GOT3 (cell line): ENCODE measurements around the gene FGA.

Experiments used
- DNase-seq: peaks from one replicate; lab custom pipeline; 2025; ENCODE audit warnings: mixed read lengths; lab: John Stamatoyannopoulos, UW

FGA gene

GRCh38 chr4:154590329-154591006 is at the start of gene FGA:
Gene FGA (minus strand): TSS chr4:154590742. CDS start chr4:154590687, 55 bp downstream.
- DNase-seq = no peak

GRCh38 chr4:154634058-154634457 is 43.5 kb upstream of the FGA start:
- DNase-seq = no peak

GRCh38 chr4:154631828-154632227 is 41.3 kb upstream of the FGA start:
- DNase-seq = no peak

- DNase-seq = no peak
Observed at GRCh38 chr4:154630324-154630723, 39.8 kb upstream of the FGA start.

DNA sequence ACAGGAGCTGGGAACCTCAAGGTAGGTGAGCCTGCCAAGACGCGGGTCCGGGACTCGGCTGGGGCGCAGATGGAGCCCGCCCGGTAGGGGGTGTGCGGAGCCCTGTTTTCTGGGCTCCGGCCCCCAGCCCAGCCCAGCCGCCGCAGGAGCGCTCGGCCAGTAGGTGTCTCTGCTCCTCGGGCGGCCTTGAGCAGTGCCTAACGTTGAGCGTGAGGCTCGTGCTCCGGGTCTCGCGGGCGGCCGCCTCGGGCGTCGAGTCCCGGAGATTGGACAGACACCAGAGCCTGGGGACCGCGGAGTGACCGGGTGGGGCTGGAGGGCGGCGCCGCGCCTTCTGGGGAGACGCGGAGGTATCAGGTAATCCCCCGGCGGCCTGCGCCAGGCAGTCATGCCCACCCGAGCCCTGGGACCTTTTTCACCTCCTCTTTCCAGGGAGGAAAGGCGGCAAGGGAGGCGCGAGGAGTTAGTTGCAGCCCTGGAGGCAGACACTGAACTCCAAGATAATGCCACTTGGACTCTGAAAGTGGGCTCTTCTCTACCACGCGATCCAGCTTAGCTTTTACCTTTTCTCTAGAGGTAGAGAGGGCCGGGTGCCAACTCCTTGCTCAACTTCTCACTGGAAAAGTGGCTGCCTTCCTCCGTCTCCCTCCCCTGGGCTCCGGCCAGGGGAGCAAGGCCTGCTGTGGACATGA is 36.4 kb upstream of the FGA start:
- DNase-seq = no peak

DNA sequence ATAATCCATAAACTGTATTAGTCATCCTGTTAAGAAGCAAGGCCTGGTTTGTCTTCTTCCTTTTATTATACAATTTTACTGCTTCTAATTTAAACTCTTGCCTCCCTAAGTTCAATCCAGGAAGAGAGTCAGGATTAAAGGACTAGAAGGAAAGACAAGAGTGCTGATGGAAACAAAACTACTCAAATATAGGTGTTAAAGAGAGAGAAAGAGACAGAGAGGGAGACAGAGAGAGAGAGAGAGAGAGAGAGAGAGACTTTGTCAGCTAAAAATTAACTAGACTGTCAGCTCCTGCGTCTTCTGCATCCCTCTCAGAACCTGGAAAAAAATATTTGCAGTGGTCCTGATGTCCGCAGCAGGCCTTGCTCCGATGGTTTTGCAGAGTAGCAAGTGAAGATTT is 35.4 kb upstream of the FGA start:
- no peak for DNase-seq

DNA sequence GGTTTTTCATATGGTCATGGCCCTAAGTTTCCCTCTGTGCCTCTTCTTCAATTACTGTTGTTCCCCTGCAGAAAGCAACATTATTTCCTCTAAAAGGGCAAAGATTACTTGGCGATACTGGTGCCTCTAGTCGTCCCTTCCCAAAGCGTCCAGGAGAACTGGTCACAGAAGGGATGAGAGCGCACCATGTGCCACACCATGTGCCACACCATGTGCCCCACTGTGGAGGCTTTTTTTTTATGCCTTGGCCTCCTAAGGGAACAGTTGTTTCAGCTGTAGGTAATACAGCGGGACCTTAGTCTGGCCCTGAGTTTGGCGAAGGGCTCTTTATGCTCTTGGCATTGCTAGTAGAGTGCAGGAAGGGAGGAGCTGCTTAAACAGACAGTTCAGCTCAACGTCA is 33.5 kb upstream of the FGA start:
- no peak for DNase-seq

GRCh38 chr4:154623436-154623835 is 32.9 kb upstream of the FGA start:
- DNase-seq = no peak

- no peak for DNase-seq
Observed at GRCh38 chr4:154622598-154622997, 32.1 kb upstream of the FGA start.

GRCh38 chr4:154620111-154620510 is 29.6 kb upstream of the FGA start:
- DNase-seq = no peak

DNA sequence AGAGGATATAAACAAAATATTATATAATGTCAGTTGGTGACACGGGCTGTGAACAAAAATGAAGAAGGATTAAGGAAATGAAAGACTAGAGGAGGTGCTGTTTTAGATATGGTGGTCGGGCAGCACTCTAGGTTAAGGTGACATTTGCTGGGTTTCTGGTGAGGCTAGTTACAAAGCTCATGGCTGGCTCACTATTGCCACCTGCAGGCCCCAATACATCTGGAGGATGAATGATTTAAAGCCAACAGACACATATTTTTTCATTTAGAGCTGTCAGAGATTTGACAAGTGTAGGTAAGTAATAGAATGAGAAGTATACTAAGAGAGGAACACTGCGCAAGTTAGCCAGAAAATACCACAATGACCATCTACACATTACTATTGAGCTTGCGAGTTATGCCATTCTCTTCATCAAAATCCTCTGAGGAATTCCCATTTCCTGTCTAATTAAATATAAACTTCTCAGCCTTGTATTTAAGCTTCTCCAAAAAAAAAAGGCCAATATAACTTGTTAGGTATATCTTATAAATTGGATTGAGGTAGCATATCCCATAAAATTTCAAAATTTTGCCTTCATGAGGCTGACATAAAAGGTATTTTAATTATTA is 28.3 kb upstream of the FGA start:
- no peak for DNase-seq

- no peak for DNase-seq
Observed at GRCh38 chr4:154617820-154618317, 27.3 kb upstream of the FGA start.

DNA sequence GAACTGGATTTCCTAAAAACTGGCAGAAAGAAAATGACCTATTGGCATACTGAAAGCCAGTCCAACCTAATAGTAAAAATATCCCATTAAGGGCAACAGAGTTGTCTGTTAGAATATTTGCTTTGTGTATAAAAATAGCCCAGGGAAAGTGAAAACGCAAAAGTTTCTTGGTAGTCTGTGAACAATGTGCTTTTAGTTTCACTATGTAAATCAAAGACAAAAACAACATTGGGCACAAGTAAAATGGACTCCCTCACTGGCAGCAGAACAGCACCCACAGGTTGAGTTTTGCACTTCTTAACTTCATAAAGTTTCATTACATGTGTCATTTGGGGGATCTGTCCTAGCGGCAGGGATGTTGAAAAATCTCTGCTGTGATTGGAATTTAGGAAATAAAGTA is 26.2 kb upstream of the FGA start:
- DNase-seq = no peak

DNA sequence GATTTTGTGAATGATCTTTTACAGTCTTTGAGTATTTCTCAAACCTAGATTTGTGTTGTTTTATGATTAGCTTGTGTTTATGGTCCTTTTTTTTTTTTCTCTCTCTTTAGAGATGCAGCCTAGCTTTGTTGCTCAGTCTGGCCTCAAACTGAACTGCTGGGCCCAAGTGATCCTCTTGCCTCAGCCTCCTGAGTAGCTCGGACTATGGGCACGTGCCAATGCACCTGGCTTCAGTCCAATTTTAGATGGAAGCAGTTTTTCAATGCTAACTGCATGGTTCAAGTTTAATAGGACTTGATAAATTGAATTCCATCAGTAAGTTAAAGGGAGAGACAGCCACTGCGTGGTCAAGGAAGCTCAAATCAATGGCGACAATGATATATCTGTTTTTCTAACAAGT is 25.7 kb upstream of the FGA start:
- DNase-seq = no peak

- no peak for DNase-seq
Observed at GRCh38 chr4:154615211-154615610, 24.7 kb upstream of the FGA start.

DNA sequence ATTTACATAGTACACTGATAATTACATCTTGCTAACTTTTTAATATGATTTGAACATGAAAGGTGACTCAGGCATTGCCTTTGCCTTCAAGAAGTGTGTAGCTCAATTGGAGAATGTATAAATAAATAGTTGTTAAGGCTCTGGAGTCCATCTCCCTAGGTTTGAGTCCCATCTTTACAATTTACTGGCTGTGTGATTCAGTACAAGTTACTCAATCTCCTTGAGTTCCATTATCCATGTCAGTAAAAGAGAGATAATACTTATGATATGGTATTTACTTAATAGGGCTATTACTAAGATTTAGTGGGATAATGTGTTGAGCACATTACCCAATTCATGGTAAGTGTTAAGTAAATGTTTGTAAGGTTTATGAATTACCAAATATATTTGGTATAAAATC is 23.8 kb upstream of the FGA start:
- no peak for DNase-seq

DNA sequence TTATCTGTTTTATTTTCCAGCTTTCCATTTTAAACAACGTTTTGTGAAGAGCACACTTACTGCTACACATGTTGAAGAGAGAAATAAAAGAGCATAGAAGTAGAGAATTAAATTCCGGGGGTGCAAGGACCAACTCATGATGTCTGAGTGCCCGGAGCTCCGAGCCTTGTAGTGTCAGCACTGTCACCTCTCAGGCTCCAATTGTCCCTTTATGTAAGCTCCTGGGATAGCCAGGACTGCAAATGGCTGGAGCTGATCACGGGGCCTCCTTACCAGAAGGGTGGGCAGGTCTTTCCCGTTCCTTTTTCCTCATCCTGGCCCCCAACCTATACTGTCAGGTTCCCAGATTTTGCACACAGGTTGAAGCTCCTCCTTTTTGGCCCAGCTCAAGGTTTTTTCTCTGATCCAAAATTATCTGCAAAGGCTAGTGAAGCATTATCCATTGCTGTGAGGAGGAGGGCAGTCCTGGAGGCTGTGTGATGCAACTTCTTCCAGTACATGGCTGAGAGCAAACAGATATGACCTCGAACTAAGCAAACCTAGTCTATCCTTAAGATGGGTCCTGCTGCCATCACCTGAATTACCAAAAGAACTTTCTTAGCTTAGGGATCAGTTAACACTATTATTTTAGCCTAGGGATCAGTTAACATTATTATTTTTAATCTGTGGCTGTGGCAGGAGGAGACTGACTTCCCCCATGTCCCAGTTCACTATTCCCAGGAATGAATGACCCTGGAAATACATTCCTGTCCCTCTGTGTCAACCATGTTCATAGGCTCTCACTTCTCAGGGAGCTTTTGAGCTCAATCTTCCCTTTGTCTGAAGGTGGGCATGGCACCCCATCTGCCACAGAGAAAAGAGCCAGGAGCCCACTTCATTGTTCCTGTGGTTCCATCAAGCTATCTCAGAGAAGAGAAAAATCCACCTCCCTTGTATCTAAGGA is 22.2 kb upstream of the FGA start, which contains the start of gene FGG:
Gene FGG (minus strand): TSS at position 185 of the 943 bp plus-strand sequence. CDS start 47 bp downstream, at position 138.
- DNase-seq = no peak

GRCh38 chr4:154611833-154612232 is 21.3 kb upstream of the FGA start:
- DNase-seq = no peak

DNA sequence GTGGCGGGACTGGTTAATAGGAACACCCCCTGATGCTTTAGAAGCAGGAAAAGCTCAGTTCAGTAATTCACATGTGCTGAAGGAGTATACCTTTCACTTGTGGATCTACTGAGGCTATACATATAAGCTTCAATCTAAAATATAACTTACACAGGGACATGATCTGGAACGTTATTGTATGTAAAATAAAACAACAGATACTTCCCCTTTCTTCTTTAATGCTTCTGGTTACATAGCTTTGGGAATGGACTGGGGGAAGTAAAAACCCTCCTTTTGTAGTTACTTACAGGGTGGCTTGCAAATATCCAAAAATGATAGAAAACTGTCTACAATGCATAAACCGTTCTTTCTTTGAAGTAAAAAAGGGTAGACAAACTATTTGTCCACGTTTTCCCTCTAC is 20.0 kb upstream of the FGA start:
- DNase-seq = no peak

- no peak for DNase-seq
Observed at GRCh38 chr4:154609532-154609931, 19.0 kb upstream of the FGA start.

DNA sequence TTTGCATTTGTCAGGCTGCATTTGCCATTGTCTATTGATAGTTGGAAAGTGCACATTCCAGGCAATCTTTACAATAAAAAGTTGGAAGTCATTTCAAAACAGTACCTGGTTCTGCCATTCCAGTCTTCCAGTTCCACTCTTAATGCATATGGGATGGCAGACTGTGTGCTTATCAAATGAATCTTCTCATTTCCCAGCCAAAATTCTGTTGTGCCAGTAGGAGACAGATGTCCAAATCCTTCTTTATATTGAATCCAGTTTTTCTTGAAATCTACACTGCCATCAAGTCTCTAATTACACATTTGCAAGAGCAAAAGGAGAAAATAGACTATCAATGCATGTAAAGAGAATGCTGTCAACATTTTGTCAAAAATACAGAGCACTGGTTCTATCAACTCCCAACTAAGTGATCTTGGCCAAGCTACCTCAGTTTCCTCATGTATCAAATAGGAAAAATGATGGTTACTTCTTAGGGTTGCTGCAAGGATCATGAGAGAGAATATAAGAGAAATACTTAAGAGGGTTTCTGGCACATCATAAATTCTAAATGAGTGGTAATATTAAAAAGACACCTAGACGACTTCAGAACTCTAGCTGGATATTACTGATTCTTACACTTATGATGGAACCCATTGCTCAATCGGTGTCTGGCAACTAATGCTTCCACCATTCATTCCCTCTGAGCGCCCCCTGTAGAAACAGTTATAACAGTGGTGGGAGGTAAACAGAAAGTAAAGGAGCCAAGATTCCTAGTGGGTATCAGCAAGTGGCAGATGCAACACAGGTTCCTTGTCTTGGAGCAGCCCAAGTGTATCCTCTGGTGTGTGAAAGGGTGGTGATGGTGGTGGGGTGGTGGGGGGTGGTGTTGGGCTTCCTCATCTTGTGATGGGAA is 18.1 kb upstream of the FGA start:
- no peak for DNase-seq
